ENCODE measurements around the gene WNT7B. TPM values are rescaled to one million over a fixed set of nuclear protein-coding genes. Genes with fewer than 3 reads are reported as not detected.

Gene WNT7B
- total and polyA plus RNA-seq, 10 of the 15 experiments (the other 5 are each of a cell fraction or from before 2014, with no cell fraction given) = 0.12 TPM; not detected in 9

DNA sequence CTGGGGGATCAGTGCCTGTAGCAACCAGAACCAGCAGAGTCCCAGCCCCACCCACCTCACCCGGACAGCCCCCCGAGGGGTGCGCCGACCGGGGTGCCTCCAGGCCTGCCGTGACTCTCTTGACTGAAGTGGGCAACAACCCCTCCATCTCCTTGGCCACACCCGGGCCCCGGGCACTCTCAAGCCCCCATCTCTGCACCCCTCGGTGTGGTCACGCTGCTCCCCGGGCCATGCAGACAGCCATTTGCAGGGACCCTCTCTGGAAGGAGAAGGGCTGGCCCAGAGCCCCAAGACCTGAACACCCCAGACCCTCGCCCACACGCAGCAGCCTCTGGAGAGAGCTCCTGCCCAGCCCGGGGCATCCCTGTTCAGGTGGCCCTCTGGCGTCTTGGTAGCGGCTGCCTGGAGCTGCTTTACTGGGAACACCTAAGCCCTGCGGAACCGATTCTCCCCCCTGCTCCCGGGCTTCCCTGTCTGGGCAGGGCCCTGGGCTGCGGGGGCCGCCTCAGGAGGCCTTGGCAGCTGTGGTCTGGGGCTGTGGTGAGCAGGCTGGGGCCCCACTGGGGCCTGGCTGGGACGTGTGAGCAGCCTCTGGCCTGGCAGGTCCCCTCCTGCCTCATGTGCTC is 84.9 kb downstream of the WNT7B start:
- no peaks in the 10 kb centered on the region for H3K4me1 ChIP-seq (ENCODE audit: control insufficient read depth, insufficient read depth, low read length)
- H3K27ac ChIP-seq (ENCODE audit: control insufficient read depth, insufficient read depth) = no peak overlapping the region
- RAD21 ChIA-PET (ENCODE audit: unreplicated experiment) = no interaction called here
- no peak overlapping the region for H2AFZ ChIP-seq (ENCODE audit: control insufficient read depth, low read depth, low read length)
- in situ Hi-C loops (cut with MboI) (no loop called here), intact Hi-C loops (cut with micrococcal nuclease; ENCODE audit: unreplicated experiment) (no loop called here)
- no peaks in the 10 kb centered on the region for H4K20me1 ChIP-seq (ENCODE audit: control insufficient read depth, insufficient read depth)
- POLR2A ChIA-PET = no interaction called here
- SMC1A ChIA-PET (ENCODE audit: uncharacterized antibody, unreplicated experiment) = no interaction called here
- H3K4me3 ChIP-seq = no peak overlapping the region
- H3K9ac ChIP-seq (ENCODE audit: control insufficient read depth, insufficient read depth, low read length) = no peak overlapping the region
- CTCF ChIA-PET = no interaction called here
- no peaks in the 10 kb centered on the region for H3K36me3 ChIP-seq (ENCODE audit: control insufficient read depth in 2 of 2, insufficient read depth in 2 of 2, low read length in 1 of 2)
- H3K79me2 ChIP-seq (ENCODE audit: control insufficient read depth, insufficient read depth, low read length) = no peaks in the 10 kb centered on the region
- H3K9me3 ChIP-seq (replicated peaks; ENCODE audit: control insufficient read depth, insufficient read depth, low read length) = no peaks in the 10 kb centered on the region
- DNase-seq (ENCODE audit: low read depth, low spot score) = no peak
- TF ChIP-seq CHD1 (IDR thresholded peaks at IDR 0.05; ENCODE audit: low read depth, low read length) = no peak
- TF ChIP-seq, protein P1, sequence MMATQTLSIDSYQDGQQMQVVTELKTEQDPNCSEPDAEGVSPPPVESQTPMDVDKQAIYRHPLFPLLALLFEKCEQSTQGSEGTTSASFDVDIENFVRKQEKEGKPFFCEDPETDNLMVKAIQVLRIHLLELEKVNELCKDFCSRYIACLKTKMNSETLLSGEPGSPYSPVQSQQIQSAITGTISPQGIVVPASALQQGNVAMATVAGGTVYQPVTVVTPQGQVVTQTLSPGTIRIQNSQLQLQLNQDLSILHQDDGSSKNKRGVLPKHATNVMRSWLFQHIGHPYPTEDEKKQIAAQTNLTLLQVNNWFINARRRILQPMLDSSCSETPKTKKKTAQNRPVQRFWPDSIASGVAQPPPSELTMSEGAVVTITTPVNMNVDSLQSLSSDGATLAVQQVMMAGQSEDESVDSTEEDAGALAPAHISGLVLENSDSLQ (IDR thresholded peaks at IDR 0.05) = no peak
- TF ChIP-seq ZNF207 (IDR thresholded peaks at IDR 0.05; ENCODE audit: borderline replicate concordance) = no peak
- no peak for TF ChIP-seq SUPT20H (IDR thresholded peaks at IDR 0.05; ENCODE audit: borderline replicate concordance, control insufficient read depth, low read depth, low read length)
- TF ChIP-seq, protein P2, sequence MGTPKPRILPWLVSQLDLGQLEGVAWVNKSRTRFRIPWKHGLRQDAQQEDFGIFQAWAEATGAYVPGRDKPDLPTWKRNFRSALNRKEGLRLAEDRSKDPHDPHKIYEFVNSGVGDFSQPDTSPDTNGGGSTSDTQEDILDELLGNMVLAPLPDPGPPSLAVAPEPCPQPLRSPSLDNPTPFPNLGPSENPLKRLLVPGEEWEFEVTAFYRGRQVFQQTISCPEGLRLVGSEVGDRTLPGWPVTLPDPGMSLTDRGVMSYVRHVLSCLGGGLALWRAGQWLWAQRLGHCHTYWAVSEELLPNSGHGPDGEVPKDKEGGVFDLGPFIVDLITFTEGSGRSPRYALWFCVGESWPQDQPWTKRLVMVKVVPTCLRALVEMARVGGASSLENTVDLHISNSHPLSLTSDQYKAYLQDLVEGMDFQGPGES (IDR thresholded peaks at IDR 0.05) = no peak
- TF ChIP-seq, protein P3, sequence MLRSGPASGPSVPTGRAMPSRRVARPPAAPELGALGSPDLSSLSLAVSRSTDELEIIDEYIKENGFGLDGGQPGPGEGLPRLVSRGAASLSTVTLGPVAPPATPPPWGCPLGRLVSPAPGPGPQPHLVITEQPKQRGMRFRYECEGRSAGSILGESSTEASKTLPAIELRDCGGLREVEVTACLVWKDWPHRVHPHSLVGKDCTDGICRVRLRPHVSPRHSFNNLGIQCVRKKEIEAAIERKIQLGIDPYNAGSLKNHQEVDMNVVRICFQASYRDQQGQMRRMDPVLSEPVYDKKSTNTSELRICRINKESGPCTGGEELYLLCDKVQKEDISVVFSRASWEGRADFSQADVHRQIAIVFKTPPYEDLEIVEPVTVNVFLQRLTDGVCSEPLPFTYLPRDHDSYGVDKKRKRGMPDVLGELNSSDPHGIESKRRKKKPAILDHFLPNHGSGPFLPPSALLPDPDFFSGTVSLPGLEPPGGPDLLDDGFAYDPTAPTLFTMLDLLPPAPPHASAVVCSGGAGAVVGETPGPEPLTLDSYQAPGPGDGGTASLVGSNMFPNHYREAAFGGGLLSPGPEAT (IDR thresholded peaks at IDR 0.05; ENCODE audit: low read depth) = no peak
- TF ChIP-seq HDAC2 (IDR thresholded peaks at IDR 0.05) = no peak
- no peak for TF ChIP-seq CHD4 (IDR thresholded peaks at IDR 0.05)
- no peak for TF ChIP-seq NFYB (IDR thresholded peaks at IDR 0.05; ENCODE audit: insufficient read depth, low read depth, low read length)
- TF ChIP-seq IKZF1 (conservative IDR thresholded peaks at IDR 0.05) = no peak
- TF ChIP-seq TCF7 (IDR thresholded peaks at IDR 0.05; ENCODE audit: borderline replicate concordance) = no peak
- TF ChIP-seq EZH2 (IDR thresholded peaks at IDR 0.05; ENCODE audit: borderline replicate concordance, control insufficient read depth, low read depth, low read length) = no peak
- no peak for TF ChIP-seq CREB1 (IDR thresholded peaks at IDR 0.05; ENCODE audit: low read depth)
- no peak overlapping the region for H3K4me2 ChIP-seq (ENCODE audit: control insufficient read depth, insufficient read depth)
- no peak for FAIRE-seq
- 49% methylated on average over 22 of the region's 22 CpGs for WGBS (ENCODE audit: insufficient coverage, insufficient replicate concordance, low lambda C conversion rate, missing lambda C conversion rate)
- H3K27me3 ChIP-seq (replicated peaks in 1 of 2; ENCODE audit: control insufficient read depth in 2 of 2, insufficient read depth in 2 of 2, low read length in 1 of 2) = no peaks in the 10 kb centered on the region; a peak in 1 of 4 replicates
- BruUV-seq (replicated peaks) = no TSS peak
- no peak for ATAC-seq
